Activated T-cell treated with anti-CD3 and anti-CD28 coated beads, Interleukin-2, amount 50 U/mL, for 4 hours (primary cell): ENCODE results near the gene ICAM5. TPM values are rescaled to one million over a fixed set of nuclear protein-coding genes. Genes with fewer than 3 reads are reported as not detected.
"Not testable (repeated sequence)": the region's sequence is repeated elsewhere in the genome, so short reads cannot be mapped to it uniquely, and the experiment has no call there.

ENCODE experiments used
- ATAC-seq, 2 donors: fragments of 200-7000 bp; cut with Tn5 transposase; one replicate each; pipeline ENCODE4 v1.10.0; 2021
- DNase-seq: peaks from one replicate; pipeline ENCODE4 v3.0.0-alpha.2; 2020
- H3K27me3 Mint-ChIP-seq: one replicate; pipeline ENCODE4 v1.8.0; 2021; ENCODE audit warnings: low read depth, mixed read lengths
- H3K36me3 Mint-ChIP-seq: one replicate; pipeline ENCODE4 v1.8.0; 2022; ENCODE audit warnings: mixed read lengths; ENCODE audit not compliant: insufficient read depth
- H3K4me1 Mint-ChIP-seq: one replicate; pipeline ENCODE4 v1.8.0; 2021; ENCODE audit warnings: low read depth, mixed read lengths
- H3K4me3 Mint-ChIP-seq: one replicate; pipeline ENCODE4 v1.8.0; 2021; ENCODE audit warnings: mild to moderate bottlenecking, moderate library complexity, mixed read lengths
- H3K9me3 Mint-ChIP-seq: one replicate; pipeline ENCODE4 v1.8.0; 2021; ENCODE audit warnings: mixed read lengths
- total RNA-seq, 3 donors: library from RNA; stranded (reverse); gene quantifications; one replicate each; pipeline ENCODE4 v1.2.1, GENCODE V29; 2021

Gene ICAM5
- total RNA-seq, 3 donors from 2014 or later: 3.1 to 4.3 (median 3.1) TPM

DNA sequence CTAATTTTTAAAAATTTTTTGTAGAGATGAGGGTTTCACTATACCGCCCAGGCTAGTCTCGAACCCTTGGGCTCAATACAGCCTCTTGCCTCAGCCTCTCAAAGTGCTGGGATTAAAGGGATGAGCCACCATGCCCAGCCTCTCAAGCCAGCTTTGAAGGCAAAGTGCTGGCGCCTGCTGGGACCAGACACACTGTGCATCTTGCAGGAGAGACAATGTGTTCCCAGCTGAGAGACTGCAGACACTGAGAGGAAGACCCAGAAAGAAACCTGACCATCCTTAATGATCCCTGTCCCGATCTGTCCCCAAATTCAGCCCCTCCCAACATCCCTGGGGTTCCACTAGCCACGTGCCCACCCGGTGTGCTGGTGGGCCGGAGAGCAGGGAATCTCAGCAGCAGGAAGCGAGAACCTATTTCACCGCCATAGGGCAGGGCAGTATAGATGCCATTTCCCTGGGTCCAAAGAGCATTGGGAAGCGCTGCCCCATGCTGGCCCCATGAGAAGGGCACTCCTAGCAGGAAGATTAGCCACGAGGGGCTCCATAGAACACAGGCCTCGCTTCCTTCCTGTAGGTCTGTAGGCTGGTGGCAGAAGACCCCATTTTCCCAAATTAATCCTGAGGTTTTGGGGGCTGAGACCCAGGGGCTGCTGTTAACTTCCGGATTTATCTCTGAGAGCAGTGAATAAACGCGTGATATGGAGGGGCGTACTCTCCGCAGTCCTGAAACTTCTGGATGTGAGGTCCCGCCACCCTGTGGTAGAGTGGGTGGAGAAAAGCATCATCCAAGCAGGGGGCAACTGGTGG, 42.6 kb downstream of the ICAM5 start:
- Mint-ChIP-seq H3K9me3 (no peaks in the 10 kb centered on the region), H3K4me3 (peak overlapping the region; percentile 96), H3K36me3 (peaks cover 9% of the 10 kb centered on the region), H3K4me1 (peaks cover 25% of the 10 kb centered on the region), H3K27me3 (no peaks in the 10 kb centered on the region)
- ATAC-seq (no peak), DNase-seq (no peak)

GRCh38 chr19:10332965-10333757, 43.4 kb downstream of the ICAM5 start, which contains the start of gene RAVER1:
Gene RAVER1 (minus strand): TSS chr19:10333529. CDS start chr19:10333507, 22 bp downstream.
- Mint-ChIP-seq H3K9me3 (no peaks in the 10 kb centered on the region), H3K4me3 (peak within 1 kb of the TSS; percentile 96), H3K36me3 (peaks cover 9% of the 10 kb centered on the region), H3K27me3 (no peaks in the 10 kb centered on the region), H3K4me1 (peaks cover 26% of the 10 kb centered on the region)
- ATAC-seq: peak; percentile 93 to 96
- DNase-seq: peak; percentile 98

DNA sequence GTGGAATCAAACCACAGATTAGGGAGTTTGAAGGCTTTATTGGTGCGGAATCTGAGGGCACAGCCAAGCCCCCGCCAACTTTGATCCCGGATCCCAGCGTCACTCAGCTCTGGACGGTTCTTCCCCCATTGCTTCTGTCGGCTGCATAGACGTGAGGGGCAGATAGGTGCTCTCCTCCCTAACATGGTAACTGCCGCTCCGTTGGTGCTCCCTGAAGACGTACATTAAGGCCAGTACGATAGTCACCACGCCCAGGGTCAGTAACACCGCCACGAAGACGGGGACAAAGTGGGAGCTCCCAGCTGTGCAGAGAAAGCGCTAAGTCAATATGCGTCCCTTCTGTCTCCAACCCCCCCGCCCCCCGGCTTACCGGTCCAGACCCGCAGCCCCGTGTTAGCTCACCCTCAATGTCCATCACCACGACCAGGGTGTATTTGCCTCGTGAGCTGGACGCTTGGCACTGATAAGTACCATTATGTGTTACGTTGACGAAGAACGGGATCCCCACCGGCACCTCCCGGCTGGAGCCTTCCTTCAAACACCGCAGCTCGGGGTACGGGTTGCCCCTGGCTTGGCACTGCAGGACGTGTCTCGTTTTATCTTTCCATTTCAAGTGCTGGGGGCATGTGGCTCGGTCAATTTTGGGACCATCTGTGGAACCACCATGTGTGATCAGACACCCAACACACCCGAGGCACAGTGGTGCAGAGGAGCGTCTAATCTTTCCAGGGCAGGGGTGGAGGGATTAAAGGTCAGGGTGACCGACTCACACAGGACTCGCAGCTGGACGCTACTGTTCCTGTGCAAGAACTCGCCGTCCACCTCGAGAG, 44.2 kb downstream of the ICAM5 start:
- no peaks in the 10 kb centered on the region for H3K27me3 Mint-ChIP-seq
- H3K4me1 Mint-ChIP-seq: peaks cover 35% of the 10 kb centered on the region
- H3K4me3 Mint-ChIP-seq: peak overlapping the region; percentile 96
- peak; percentile 1 for ATAC-seq
- DNase-seq: no peak
- H3K36me3 Mint-ChIP-seq: peaks cover 9% of the 10 kb centered on the region
- no peaks in the 10 kb centered on the region for H3K9me3 Mint-ChIP-seq

DNA sequence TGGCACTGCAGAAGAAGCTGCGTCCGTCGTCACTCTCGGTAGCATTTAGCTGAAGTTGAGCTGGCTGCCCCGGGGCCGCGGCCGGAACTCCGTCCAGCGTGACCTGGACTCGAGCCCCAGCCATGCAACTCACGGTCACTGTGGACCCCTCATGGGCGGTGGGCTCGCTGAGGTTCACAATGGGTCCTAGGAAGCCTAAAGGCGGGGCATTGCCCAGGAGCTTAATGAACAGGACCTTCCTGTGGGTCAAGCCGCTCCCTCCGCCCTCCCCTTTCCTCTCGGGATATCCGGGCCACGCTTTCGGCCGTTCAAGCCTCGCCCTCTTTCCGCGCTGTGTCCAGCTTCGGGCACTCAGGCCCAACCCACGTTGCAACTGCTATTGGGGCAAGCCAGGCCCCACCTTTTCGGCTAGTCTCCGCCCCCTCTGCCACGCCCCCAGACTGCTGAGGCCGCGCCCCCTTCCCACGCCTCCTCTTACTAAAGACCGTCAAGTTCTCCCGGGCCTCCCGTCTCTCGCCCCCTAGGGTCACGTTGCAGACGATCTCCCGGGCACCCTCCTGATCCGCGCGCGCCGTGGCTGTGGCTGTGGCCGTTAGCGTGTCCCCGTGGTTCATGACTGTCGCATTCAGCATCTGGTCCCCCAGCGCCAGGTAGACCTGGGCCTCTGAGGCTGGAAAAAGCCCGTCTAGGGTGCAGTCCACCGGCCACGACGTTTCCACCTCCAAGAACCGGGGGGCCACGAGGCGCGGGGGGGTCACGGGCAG, 45.0 kb downstream of the ICAM5 start:
- ATAC-seq: no peak
- H3K9me3 Mint-ChIP-seq: no peaks in the 10 kb centered on the region
- no peak overlapping the region for H3K4me3 Mint-ChIP-seq
- no peak for DNase-seq
- H3K4me1 Mint-ChIP-seq: peaks cover 43% of the 10 kb centered on the region
- H3K27me3 Mint-ChIP-seq: no peaks in the 10 kb centered on the region
- H3K36me3 Mint-ChIP-seq: peaks cover 6% of the 10 kb centered on the region

DNA sequence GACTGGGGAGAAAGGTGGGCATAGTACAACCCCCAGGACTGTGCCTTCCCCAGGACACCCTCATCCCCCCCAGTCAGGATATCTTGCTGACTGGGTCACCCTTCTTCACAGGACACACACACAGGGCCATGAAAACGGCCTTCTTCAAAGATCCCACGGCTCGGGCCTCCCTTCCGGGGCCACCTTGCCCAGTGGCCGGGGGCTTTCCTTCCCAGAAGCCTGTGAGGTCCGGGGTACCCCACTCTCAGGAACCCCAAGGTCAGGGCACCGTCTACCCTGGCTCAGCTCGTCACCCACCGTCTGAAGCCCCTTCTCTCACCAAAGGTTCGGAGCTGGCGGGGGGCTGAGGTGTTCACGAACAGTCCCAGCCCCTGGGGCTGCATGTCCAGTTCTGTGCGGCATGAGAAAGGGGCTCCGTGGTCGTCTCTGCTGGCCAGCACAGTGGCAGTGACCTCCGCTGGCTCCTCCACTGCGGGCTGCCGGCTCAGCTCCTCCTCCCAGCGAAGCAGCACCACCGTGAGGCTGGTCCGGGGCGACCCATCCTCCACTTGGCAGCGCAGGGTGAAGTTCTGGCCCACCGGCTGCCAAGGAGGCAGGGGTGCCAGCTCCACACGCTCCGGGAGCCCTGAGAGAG, 45.7 kb downstream of the ICAM5 start:
- Mint-ChIP-seq H3K9me3 (no peaks in the 10 kb centered on the region), H3K36me3 (peaks cover 2% of the 10 kb centered on the region), H3K4me3 (no peak overlapping the region), H3K4me1 (peaks cover 47% of the 10 kb centered on the region), H3K27me3 (no peaks in the 10 kb centered on the region)
- ATAC-seq: no peak
- no peak for DNase-seq

- not testable (repeated sequence) for DNase-seq, H3K4me3 Mint-ChIP-seq, ATAC-seq, H3K27me3 Mint-ChIP-seq, H3K36me3 Mint-ChIP-seq, H3K9me3 Mint-ChIP-seq
- peaks cover 50% of the 10 kb centered on the region for H3K4me1 Mint-ChIP-seq
These were observed 47.0 kb downstream of the ICAM5 start for GRCh38 chr19:10336725-10337124.

- Mint-ChIP-seq H3K36me3 (no peaks in the 10 kb centered on the region), H3K9me3 (no peaks in the 10 kb centered on the region), H3K4me1 (peaks cover 34% of the 10 kb centered on the region), H3K27me3 (no peaks in the 10 kb centered on the region), H3K4me3 (peak overlapping the region; percentile 86)
- ATAC-seq: peak; percentile 25 to 27
- DNase-seq: no peak
These were observed 49.2 kb downstream of the ICAM5 start for GRCh38 chr19:10338940-10339339.

DNA sequence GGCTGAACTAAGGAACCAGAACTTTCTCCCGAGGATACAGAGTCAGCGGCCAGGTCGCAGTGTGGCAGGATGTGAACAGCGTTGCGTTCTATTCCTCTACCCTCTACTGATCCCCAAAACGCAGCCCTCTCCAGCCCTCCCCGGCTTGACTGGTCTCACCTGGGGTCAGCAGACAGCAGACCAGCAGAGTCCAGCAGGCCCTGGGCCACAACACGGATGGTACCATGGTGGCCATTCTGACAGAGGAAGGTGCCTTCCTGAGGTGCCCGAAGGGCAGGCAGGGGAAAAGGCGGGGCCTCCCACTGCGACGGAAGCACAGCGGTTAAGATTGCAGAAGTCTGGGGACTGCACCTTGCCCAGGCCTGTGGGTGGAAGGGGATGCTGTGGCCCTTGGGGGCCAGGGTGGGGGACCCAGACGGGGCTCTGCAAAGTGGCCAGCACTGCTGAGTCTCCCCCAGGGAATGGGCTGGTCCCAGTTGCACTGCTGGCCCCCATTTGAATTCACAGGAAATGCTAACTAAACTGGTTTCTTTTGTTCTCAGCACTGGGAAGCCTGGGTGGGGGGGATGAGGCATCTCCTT, 49.7 kb downstream of the ICAM5 start, which contains the start of gene ICAM3:
ICAM3 (minus strand) TSS at position 245 of the 581 bp plus-strand sequence; CDS start at position 235, 10 bp downstream.
- Mint-ChIP-seq H3K36me3 (no peaks in the 10 kb centered on the region), H3K9me3 (no peaks in the 10 kb centered on the region), H3K4me3 (peak within 1 kb of the TSS; percentile 86), H3K4me1 (peaks cover 30% of the 10 kb centered on the region), H3K27me3 (no peaks in the 10 kb centered on the region)
- ATAC-seq (peak; percentile 93), DNase-seq (peak; percentile 44)

- DNase-seq (no peak), ATAC-seq (no peak)
- Mint-ChIP-seq H3K4me3 (peak overlapping the region; percentile 86), H3K27me3 (no peaks in the 10 kb centered on the region), H3K4me1 (peaks cover 29% of the 10 kb centered on the region), H3K36me3 (no peaks in the 10 kb centered on the region), H3K9me3 (no peaks in the 10 kb centered on the region)
These were observed 50.2 kb downstream of the ICAM5 start for GRCh38 chr19:10339977-10340376.

DNA sequence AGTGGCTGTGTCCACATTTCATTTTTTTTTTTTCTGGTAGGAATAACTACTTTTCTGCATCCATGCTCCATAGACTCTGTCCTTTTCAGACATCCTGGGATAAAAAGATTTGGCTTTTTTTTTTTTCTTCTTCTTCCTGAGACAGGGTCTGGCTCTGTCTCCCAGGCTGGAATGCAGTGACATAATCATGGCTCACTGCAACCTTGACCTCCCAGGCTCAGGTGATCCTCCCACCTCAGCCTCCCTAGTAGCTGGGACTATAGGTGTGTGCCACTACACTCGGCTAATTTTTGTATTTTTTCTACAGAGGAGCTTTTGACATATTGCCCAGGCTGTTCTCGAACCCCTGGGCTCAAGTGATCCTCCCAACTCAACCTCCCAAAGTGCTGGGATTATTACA, 53.7 kb downstream of the ICAM5 start:
- Mint-ChIP-seq H3K4me1 (peaks cover 21% of the 10 kb centered on the region), H3K27me3 (no peaks in the 10 kb centered on the region), H3K36me3 (peaks cover 2% of the 10 kb centered on the region), H3K9me3 (no peaks in the 10 kb centered on the region), H3K4me3 (no peak overlapping the region)
- DNase-seq (no peak), ATAC-seq (no peak)

DNA sequence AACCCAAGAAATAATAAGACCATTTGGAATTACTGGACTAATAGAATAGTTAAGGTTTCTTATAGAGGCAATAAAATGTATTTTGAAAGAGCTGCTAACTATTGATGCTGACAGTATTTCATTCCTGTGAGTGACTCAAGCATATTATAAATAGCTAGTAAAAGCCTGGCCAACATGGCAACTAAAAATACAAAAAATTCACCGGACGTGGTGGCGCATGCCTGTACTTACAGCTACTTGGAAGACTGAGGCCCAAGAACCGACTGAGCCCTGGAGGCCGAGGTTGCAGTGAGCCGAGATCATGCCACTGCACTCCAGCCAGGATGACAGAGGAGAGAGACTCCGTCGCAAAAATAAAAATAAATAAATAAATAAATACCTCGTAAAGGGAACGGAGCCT, 55.0 kb downstream of the ICAM5 start:
- Mint-ChIP-seq H3K4me3 (no peak overlapping the region), H3K4me1 (peaks cover 9% of the 10 kb centered on the region), H3K36me3 (peaks cover 2% of the 10 kb centered on the region), H3K27me3 (no peaks in the 10 kb centered on the region), H3K9me3 (no peaks in the 10 kb centered on the region)
- ATAC-seq: no peak
- DNase-seq: no peak
